ENCODE measurements around the gene SLC46A1. TPM values are rescaled to one million over a fixed set of nuclear protein-coding genes. Genes with fewer than 3 reads are reported as not detected.

The SLC46A1 gene
- total and polyA plus RNA-seq, 9 of the 15 experiments (the other 6 are each of a cell fraction or from before 2014, with no cell fraction given), result 0.24 to 5.5 (median 3.1) TPM

DNA sequence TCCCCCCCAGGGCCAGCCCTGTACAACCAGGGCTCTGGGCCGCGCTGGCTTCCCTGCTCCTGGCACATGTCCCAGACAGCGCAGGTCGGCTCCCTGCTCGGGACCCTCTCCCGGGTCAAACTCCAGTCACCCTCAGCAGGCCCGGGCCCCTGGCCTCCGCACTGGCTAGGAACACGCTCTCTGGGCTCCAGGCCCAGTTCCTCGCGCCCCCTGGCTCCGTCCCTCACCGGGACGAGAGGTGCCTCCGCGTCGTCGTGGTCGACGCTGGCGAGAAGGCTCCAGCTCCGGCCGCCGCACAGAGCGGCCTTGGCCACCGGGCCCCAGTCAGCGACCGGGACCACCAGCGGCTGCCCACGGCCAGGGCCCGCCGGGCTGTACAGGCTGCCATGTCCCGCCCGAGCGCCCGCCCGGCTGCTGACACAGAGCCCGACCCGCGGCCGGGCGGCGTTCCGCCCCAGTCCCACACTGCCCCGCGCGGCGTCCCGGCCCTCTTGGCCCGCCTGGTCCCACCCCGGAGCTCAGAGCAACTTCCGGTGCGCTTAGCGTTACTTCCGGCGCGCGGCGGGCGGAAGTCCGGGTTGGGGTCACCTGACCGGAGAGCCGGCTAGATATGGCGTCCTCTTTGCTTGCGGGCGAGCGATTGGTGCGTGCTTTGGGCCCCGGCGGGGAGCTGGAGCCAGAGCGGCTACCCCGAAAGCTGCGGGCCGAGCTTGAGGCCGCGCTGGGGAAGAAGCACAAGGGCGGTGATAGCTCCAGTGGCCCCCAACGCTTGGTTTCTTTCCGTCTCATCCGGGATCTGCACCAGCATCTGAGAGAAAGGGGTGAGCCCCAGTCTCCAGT, 48.7 kb downstream of the SLC46A1 start, which contains the start of gene POLDIP2 (continued):
- TF ChIP-seq, protein P1, sequence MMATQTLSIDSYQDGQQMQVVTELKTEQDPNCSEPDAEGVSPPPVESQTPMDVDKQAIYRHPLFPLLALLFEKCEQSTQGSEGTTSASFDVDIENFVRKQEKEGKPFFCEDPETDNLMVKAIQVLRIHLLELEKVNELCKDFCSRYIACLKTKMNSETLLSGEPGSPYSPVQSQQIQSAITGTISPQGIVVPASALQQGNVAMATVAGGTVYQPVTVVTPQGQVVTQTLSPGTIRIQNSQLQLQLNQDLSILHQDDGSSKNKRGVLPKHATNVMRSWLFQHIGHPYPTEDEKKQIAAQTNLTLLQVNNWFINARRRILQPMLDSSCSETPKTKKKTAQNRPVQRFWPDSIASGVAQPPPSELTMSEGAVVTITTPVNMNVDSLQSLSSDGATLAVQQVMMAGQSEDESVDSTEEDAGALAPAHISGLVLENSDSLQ (IDR thresholded peaks at IDR 0.05), result peak; percentile 75
- TF ChIP-seq ZNF23 (CRISPR knock-in tag; IDR thresholded peaks at IDR 0.05) (no peak), CTBP1 (IDR thresholded peaks at IDR 0.05; ENCODE audit: borderline replicate concordance) (peak; percentile 72), TEAD1 (CRISPR knock-in tag; IDR thresholded peaks at IDR 0.05) (no peak), MCM2 (IDR thresholded peaks at IDR 0.05; ENCODE audit: low read depth) (no peak), ARHGAP35 (IDR thresholded peaks at IDR 0.05; ENCODE audit: partially characterized antibody) (no peak), CCAR2 (IDR thresholded peaks at IDR 0.05; ENCODE audit: low read depth, low read length) (no peak), RBBP5 (IDR thresholded peaks at IDR 0.05; ENCODE audit: borderline replicate concordance, insufficient read depth, low read length, poor library complexity, severe bottlenecking) (peak; percentile 91), CBFA2T3 (IDR thresholded peaks at IDR 0.05) (no peak), ZFP36 (IDR thresholded peaks at IDR 0.05; ENCODE audit: low read depth, low read length, partially characterized antibody) (no peak)
- TF ChIP-seq, protein P2, sequence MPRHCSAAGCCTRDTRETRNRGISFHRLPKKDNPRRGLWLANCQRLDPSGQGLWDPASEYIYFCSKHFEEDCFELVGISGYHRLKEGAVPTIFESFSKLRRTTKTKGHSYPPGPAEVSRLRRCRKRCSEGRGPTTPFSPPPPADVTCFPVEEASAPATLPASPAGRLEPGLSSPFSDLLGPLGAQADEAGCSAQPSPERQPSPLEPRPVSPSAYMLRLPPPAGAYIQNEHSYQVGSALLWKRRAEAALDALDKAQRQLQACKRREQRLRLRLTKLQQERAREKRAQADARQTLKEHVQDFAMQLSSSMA (CRISPR knock-in tag; IDR thresholded peaks at IDR 0.05), result 0 out of 2 replicates have a peak, but pooled peaks have one; percentile 17
- TF ChIP-seq, protein P3, sequence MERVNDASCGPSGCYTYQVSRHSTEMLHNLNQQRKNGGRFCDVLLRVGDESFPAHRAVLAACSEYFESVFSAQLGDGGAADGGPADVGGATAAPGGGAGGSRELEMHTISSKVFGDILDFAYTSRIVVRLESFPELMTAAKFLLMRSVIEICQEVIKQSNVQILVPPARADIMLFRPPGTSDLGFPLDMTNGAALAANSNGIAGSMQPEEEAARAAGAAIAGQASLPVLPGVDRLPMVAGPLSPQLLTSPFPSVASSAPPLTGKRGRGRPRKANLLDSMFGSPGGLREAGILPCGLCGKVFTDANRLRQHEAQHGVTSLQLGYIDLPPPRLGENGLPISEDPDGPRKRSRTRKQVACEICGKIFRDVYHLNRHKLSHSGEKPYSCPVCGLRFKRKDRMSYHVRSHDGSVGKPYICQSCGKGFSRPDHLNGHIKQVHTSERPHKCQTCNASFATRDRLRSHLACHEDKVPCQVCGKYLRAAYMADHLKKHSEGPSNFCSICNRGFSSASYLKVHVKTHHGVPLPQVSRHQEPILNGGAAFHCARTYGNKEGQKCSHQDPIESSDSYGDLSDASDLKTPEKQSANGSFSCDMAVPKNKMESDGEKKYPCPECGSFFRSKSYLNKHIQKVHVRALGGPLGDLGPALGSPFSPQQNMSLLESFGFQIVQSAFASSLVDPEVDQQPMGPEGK (CRISPR knock-in tag; IDR thresholded peaks at IDR 0.05; ENCODE audit: borderline replicate concordance), result no peak

Measured in K562 (cell line).